GM21723 (cell line): Measurements from ENCODE around the gene NKTR.
"Not testable (repeated sequence)": the region's sequence is repeated elsewhere in the genome, so short reads cannot be mapped to it uniquely, and the experiment has no call there.

Experiments used
- ATAC-seq: cut with Tn5 transposase; IDR thresholded peaks from one replicate; pipeline ENCODE4 v1.9.1; 2021; ENCODE audit warnings: mild to moderate bottlenecking, moderate library complexity; ENCODE audit not compliant: unreplicated experiment

The NKTR gene

GRCh38 chr3:42593635-42594034, 6.9 kb upstream of the NKTR start:
- no peak for ATAC-seq

- ATAC-seq = no peak
These were observed 4.8 kb upstream of the NKTR start for GRCh38 chr3:42595682-42596081.

GRCh38 chr3:42597098-42597497, 3.4 kb upstream of the NKTR start:
- not testable (repeated sequence) for ATAC-seq

- ATAC-seq = peak; percentile 33
These were observed 631 bp downstream of the NKTR start for GRCh38 chr3:42600958-42601675.

- ATAC-seq = peak; percentile 20
These were observed 1.6 kb downstream of the NKTR start for GRCh38 chr3:42601896-42602581.

GRCh38 chr3:42602961-42603360, 2.5 kb downstream of the NKTR start:
- no peak for ATAC-seq

GRCh38 chr3:42605546-42606173, 5.2 kb downstream of the NKTR start:
- no peak for ATAC-seq

GRCh38 chr3:42608581-42608980, 8.1 kb downstream of the NKTR start:
- ATAC-seq = no peak

- no peak for ATAC-seq
These were observed 10.5 kb downstream of the NKTR start for GRCh38 chr3:42610976-42611375.

- no peak for ATAC-seq
These were observed 11.7 kb downstream of the NKTR start for GRCh38 chr3:42612217-42612616.

- ATAC-seq = no peak
These were observed 12.4 kb downstream of the NKTR start for GRCh38 chr3:42612928-42613327.

- no peak for ATAC-seq
These were observed 13.0 kb downstream of the NKTR start for GRCh38 chr3:42613462-42613861.

GRCh38 chr3:42631620-42632019, 31.1 kb downstream of the NKTR start:
- no peak for ATAC-seq

- ATAC-seq = no peak
These were observed 31.7 kb downstream of the NKTR start for GRCh38 chr3:42632146-42632545.

- no peak for ATAC-seq
These were observed 33.1 kb downstream of the NKTR start for GRCh38 chr3:42633544-42633943.

- no peak for ATAC-seq
These were observed 34.6 kb downstream of the NKTR start for GRCh38 chr3:42635111-42635510.

GRCh38 chr3:42637001-42637400, 36.5 kb downstream of the NKTR start:
- no peak for ATAC-seq

- ATAC-seq = peak; percentile 48
These were observed 37.9 kb downstream of the NKTR start for GRCh38 chr3:42638339-42638842.

GRCh38 chr3:42639192-42639591, 38.7 kb downstream of the NKTR start:
- no peak for ATAC-seq

GRCh38 chr3:42640129-42640528, 39.6 kb downstream of the NKTR start:
- no peak for ATAC-seq

GRCh38 chr3:42640771-42641370, 40.4 kb downstream of the NKTR start:
- ATAC-seq = no peak
